ENCODE data around the gene ZNF649.

- TF ChIP-seq, protein P1, sequence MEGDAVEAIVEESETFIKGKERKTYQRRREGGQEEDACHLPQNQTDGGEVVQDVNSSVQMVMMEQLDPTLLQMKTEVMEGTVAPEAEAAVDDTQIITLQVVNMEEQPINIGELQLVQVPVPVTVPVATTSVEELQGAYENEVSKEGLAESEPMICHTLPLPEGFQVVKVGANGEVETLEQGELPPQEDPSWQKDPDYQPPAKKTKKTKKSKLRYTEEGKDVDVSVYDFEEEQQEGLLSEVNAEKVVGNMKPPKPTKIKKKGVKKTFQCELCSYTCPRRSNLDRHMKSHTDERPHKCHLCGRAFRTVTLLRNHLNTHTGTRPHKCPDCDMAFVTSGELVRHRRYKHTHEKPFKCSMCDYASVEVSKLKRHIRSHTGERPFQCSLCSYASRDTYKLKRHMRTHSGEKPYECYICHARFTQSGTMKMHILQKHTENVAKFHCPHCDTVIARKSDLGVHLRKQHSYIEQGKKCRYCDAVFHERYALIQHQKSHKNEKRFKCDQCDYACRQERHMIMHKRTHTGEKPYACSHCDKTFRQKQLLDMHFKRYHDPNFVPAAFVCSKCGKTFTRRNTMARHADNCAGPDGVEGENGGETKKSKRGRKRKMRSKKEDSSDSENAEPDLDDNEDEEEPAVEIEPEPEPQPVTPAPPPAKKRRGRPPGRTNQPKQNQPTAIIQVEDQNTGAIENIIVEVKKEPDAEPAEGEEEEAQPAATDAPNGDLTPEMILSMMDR (conservative IDR thresholded peaks at IDR 0.05): no peak
- TF ChIP-seq ZFX (IDR thresholded peaks at IDR 0.05): no peak
Measured at GRCh38 chr19:51946602-51947001, 41.8 kb upstream of the ZNF649 start.
